ENCODE results near the gene HLA-DOA. TPM values are rescaled to one million over a fixed set of nuclear protein-coding genes. Genes with fewer than 3 reads are reported as not detected.
A peak's percentile ranks its signal among the peaks of the same experiment; 100 is the strongest.

The HLA-DOA gene
- total and polyA plus RNA-seq, 10 donors: 30.8 to 89.5 (median 56.2) TPM

DNA sequence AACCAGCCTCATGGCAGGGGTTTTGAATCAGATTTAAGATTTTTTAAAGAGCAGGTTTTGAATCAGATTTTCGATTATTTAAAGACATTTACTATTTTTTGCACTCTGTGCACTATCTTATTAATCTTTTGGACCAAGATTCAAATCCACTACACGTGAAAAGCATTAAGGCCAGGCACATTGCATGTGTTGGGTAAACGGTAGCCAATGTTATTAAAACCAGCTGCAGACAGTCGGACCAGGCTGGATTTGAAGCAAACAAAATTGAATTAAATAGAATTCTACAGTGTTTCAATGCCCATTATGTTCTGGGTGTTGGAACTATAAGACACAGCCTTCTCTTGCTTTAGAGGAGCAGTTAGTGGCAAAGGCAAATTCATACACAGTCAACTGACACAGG is 7.7 kb downstream of the HLA-DOA start:
- Histone ChIP-seq H3K4me1 (peaks cover 0 to 16% (median 7%) of the 10 kb centered on the region in 6 donors), H3K9me3 (no peaks in the 10 kb centered on the region), H3K27ac (no peak overlapping the region), H3K36me3 (peaks cover 0 to 18% (median 8%) of the 10 kb centered on the region in 6 donors), H3K4me3 (no peak overlapping the region), H3K27me3 (replicated peaks in 1 of 7) (no peaks in the 10 kb centered on the region)
- intact Hi-C loops (cut with DNase I; ENCODE audit: low total_unique reads): loop anchor here (10.0 kb wide), 2 partner anchors 93 to 233 kb away; no protein-coding TSS in a partner anchor
- no peak for DNase-seq
- 70 to 91% (median 78%) methylated on average over 4 of the region's 4 CpGs for WGBS, 5 donors
- TF ChIP-seq POLR2A (IDR thresholded peaks at IDR 0.05): no peak
- no peak for TF ChIP-seq POLR2AphosphoS5 (IDR thresholded peaks at IDR 0.05)
- TF ChIP-seq, protein P1, sequence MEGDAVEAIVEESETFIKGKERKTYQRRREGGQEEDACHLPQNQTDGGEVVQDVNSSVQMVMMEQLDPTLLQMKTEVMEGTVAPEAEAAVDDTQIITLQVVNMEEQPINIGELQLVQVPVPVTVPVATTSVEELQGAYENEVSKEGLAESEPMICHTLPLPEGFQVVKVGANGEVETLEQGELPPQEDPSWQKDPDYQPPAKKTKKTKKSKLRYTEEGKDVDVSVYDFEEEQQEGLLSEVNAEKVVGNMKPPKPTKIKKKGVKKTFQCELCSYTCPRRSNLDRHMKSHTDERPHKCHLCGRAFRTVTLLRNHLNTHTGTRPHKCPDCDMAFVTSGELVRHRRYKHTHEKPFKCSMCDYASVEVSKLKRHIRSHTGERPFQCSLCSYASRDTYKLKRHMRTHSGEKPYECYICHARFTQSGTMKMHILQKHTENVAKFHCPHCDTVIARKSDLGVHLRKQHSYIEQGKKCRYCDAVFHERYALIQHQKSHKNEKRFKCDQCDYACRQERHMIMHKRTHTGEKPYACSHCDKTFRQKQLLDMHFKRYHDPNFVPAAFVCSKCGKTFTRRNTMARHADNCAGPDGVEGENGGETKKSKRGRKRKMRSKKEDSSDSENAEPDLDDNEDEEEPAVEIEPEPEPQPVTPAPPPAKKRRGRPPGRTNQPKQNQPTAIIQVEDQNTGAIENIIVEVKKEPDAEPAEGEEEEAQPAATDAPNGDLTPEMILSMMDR (IDR thresholded peaks at IDR 0.05 in 8 of 11, conservative IDR thresholded peaks at IDR 0.05 in 3 of 11): no peak

DNA sequence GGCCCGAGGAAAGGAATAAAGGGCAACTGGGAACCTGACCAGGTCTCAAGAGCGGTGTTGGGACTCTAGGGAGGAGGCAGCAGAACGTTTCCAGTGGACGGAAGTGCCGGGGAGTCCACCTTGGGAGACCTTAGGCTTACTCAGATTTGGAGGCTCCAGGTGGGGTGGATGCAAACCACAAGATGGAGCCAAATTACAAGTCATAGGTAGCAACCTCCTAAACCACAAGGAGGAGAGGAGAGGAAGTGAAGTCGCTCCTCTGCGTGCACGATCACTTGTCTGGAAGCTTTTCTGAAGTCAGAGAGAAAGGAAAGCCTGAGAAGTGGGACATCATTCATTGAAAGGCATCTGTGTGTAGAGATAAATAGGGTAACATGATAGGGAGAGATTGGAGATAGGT is 9.3 kb downstream of the HLA-DOA start:
- Histone ChIP-seq H3K27me3 (replicated peaks in 1 of 7) (no peaks in the 10 kb centered on the region), H3K4me3 (no peak overlapping the region), H3K4me1 (peaks cover 0 to 12% (median 6%) of the 10 kb centered on the region in 6 donors), H3K27ac (peak overlapping the region in 1 of 8 donors; percentile 5), H3K36me3 (peaks cover 0 to 1% (median 0%) of the 10 kb centered on the region in 6 donors), H3K9me3 (no peaks in the 10 kb centered on the region)
- no peak for DNase-seq
- intact Hi-C loops (cut with DNase I; ENCODE audit: low total_unique reads): loop anchor here (10.0 kb wide), 2 partner anchors 95 to 235 kb away; no protein-coding TSS in a partner anchor
- TF ChIP-seq, protein P1 (IDR thresholded peaks at IDR 0.05 in 8 of 11, conservative IDR thresholded peaks at IDR 0.05 in 3 of 11): peak in 9 of 11 experiments; percentile 14 to 53 (median 34)
- no peak for TF ChIP-seq POLR2A (IDR thresholded peaks at IDR 0.05)
- 33 to 36% (median 36%) methylated on average over 8 of the region's 8 CpGs for WGBS, 5 donors

DNA sequence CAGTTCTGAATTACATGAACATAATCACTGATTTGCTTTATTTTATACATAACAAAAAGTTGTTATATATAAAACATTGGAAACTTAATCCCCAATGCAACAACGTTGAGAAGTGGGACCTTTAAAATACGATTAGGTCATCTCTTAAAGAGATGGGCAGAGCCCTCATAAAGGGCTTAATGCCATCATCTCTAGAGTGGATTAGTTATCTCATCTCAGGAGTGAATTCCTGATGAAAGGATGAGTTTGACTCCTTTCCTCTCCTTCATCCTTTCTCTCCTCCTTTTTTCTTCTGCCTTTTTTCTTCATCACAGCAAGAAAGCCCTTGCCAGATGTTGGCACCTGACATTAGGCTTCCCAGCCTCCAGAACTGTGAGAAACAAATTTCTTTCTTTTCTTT is 13.9 kb downstream of the HLA-DOA start:
- TF ChIP-seq, protein P1 (IDR thresholded peaks at IDR 0.05 in 8 of 11, conservative IDR thresholded peaks at IDR 0.05 in 3 of 11): no peak
- no peak for TF ChIP-seq POLR2AphosphoS5 (IDR thresholded peaks at IDR 0.05)
- TF ChIP-seq POLR2A (IDR thresholded peaks at IDR 0.05): no peak
- intact Hi-C loops (cut with DNase I; ENCODE audit: low total_unique reads): no loop called here
- H3K36me3 ChIP-seq: no peaks in the 10 kb centered on the region
- no peak overlapping the region for H3K4me3 ChIP-seq
- H3K27me3 ChIP-seq (replicated peaks in 1 of 7): no peaks in the 10 kb centered on the region
- no peaks in the 10 kb centered on the region for H3K9me3 ChIP-seq
- peaks cover 0 to 8% (median 5%) of the 10 kb centered on the region in 6 donors for H3K4me1 ChIP-seq
- WGBS, 5 donors: 55 to 61% (median 56%) methylated on average over 2 of the region's 2 CpGs
- H3K27ac ChIP-seq: no peak overlapping the region
- no peak for DNase-seq

DNA sequence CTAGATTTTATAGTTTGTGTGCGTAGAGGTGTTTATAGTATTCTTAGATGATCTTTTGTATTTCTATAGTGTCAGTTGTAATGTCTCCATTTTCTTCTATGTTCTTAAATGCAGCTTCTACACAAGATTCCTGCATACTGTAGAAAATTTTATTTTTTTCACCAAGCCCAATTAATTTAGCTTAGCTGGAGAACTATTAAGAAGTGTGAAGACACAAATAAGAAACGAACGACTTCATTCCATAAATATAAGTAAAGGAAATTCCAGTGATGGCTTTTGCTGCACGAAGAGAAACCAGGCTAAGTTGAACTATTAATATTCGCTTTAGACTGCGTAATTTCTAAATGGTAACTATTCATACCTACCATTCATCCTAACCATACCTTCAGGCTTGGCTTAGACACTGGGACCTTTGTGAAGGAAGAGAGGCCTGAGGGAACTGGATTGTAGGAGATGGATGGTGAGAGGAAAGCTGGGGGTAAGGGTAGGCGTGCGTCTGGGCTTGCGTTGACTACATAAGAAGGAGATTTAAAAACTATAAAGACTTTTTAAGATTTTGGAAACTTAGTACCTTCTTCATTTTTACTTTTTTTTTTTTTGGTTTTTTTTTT is 15.9 kb downstream of the HLA-DOA start:
- 82 to 90% (median 89%) methylated on average over 9 of the region's 9 CpGs for WGBS, 5 donors

More for the DNA sequence above, 15.9 kb downstream of the HLA-DOA start:
- H3K9me3 ChIP-seq: no peaks in the 10 kb centered on the region
- H3K27ac ChIP-seq: no peak overlapping the region
- H3K4me1 ChIP-seq: no peaks in the 10 kb centered on the region
- H3K27me3 ChIP-seq (replicated peaks in 1 of 7): no peaks in the 10 kb centered on the region
- intact Hi-C loops (cut with DNase I; ENCODE audit: low total_unique reads): no loop called here
- no peak overlapping the region for H3K4me3 ChIP-seq
- H3K36me3 ChIP-seq: no peaks in the 10 kb centered on the region
- TF ChIP-seq POLR2A (IDR thresholded peaks at IDR 0.05): no peak
- no peak for DNase-seq
